GM21367 (cell line): ENCODE results near the gene TASP1.

ENCODE experiments used
- ATAC-seq: cut with Tn5 transposase; IDR thresholded peaks from one replicate; pipeline ENCODE4 v1.9.1; 2021; ENCODE audit not compliant: unreplicated experiment

TASP1 gene

GRCh38 chr20:13447385-13448180, 191.1 kb downstream of the TASP1 start:
- ATAC-seq: no peak

- ATAC-seq: no peak
Measured at GRCh38 chr20:13443690-13444089, 195.0 kb downstream of the TASP1 start.

GRCh38 chr20:13442986-13443385, 195.7 kb downstream of the TASP1 start:
- no peak for ATAC-seq

DNA sequence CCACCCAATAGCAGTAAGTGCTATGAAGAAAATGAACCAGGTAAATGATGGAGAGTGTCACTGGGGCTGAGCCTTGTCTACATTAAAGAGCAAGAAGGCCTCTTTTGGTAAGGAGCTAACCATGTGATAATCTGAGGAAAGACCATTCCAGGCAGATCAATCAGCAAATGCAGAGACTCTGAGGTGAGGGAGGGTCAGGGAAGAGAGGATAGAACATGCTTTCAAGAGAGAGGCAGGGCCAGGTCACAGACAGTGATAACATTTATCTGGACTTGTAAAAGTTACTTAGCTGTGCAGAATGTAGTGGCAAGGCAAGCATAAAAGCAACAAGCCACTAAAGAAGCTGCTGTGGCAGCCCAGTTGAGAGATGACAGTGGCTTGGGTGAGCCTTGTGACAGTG, 197.3 kb downstream of the TASP1 start:
- no peak for ATAC-seq

- ATAC-seq: no peak
Measured at GRCh38 chr20:13436530-13436929, 202.2 kb downstream of the TASP1 start.

DNA sequence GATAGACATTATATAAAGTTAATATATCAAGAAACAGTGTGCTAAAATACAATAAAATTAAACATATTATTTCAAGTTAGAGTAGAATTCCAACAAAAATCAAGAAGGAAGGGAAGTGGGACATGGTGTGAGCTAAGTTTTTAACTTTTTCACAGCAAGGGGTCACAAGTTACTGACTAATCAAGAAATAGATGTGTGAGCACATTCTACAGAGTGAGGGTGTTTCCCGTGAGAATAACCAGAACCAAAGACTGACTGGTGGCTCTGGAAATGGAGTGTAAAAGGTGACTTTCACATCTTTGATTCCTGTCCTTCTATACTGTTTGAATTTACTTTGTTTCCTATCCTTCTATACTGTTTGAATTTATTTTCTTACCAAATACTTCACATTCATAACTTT, 206.6 kb downstream of the TASP1 start:
- no peak for ATAC-seq

GRCh38 chr20:13430346-13431002, 208.3 kb downstream of the TASP1 start:
- no peak for ATAC-seq

- no peak for ATAC-seq
Measured at GRCh38 chr20:13428684-13429083, 210.0 kb downstream of the TASP1 start.

DNA sequence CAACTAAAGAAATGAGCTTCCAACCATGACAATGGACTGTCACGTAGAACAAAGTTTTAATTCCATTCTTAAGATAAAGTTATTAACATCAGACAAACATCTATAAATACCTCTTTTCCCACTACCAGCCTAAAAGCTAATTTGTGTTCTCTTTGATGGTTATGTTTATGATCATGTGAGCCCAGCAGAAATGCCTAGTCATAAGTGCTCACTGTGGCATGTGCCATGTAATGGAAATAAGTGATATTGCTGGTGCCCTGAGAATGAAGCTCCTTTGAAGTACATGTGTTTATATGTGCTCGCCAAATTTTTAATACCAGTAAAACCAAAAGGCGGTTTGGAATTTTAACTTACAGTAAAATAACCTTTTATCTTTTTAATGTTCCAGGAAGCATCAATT, 211.9 kb downstream of the TASP1 start:
- no peak for ATAC-seq

- no peak for ATAC-seq
Measured at GRCh38 chr20:13425381-13426135, 213.2 kb downstream of the TASP1 start.

DNA sequence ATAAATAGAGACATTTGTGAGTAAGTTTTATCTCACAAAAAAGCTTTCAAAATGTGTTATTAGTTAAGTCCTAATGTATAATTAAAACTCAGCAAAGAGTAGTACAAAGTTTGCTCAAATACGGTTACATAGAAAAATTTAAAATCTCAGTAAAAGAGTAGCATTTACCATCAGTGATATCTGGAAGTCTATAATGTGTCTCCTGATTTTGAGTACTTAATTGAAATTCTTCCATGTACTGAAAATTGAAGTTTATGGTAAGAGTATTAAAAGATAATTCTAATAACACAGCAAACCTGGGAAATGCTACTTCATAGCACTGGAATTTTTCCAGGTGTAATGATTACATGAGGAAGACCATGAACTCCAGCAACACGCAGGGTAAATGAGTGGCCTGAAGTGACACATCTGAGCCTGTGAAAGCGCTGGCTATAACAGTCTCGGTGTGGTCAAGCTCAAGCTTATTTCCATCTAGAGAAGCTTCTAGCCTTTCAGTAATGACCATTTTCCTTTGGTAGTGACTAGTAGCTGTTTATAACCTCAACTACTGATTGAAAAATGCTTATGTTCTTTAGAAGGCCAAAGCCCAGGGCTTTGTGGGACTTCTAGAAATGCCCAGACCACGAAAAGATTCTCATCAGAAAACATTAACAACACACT, 214.4 kb downstream of the TASP1 start:
- no peak for ATAC-seq

DNA sequence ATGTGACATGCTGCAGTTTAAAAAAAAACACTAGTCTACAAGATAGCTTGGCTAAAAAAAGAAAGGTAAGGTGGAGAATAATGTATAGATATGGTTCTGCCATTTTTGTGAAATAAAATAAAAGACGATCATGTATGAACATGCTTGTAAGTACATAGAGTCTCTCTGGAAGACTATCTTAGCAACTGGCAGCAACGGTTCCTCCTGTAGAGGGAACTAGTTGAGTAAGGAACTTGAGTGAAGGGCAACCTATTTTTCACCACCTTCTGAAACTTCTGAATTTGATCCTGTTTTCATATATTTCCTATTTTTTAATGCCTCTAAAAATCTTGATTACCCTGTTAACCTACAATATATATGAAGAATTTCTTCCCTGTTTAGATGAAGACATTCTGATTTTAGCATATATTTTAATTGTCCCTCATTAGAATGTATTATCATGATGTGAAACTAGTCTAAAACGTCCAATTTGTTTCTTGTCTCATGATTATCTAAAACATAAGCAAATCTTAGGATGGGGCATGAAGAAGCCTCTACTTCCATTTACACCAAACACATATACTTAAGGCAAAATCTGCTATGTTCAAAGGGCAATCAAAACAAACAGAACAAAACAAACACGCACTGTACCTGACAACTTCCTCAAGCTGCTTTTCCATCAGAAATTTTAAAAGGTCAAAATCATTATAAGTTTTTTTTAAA, 215.1 kb downstream of the TASP1 start:
- ATAC-seq: no peak

GRCh38 chr20:13422637-13423036, 216.1 kb downstream of the TASP1 start:
- ATAC-seq: no peak

DNA sequence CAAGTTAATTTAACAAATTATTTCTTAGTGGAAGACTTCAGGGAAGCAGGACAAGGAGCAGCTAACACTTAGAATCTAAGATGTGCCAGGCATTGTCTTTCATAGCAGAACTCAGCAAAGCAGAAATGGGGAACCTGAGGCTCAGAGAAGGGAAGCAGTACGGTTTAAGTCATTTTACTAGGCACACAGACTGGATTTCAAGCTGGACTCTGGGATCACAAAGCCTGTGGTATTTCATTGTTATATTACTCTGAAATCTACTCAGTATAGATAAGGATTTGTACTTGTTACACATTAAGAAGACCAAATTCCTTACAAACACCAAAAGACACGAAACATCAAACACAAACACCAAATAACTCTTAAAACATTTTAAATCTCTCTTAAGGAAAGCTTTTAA, 218.1 kb downstream of the TASP1 start:
- ATAC-seq: no peak

DNA sequence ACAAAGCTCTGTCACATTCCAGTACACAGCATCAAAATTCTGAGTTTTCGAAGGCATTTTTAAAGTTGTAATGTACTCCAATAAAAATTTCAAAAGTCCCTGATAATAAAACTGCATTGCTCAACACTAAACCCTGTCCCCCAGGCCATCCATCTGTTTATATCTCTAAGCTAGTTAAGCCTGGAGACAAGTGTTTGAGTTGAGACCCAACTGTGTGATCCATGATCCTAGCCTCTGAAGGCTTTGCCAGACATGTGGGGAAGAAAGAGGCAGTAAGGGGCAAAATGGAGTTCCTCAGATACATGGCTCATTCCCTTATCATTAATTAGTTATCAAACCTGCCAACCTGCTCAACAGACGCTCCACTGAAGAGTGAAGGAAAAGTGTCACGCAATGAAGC, 219.3 kb downstream of the TASP1 start:
- no peak for ATAC-seq

- no peak for ATAC-seq
Measured at GRCh38 chr20:13418263-13419229, 220.2 kb downstream of the TASP1 start.

DNA sequence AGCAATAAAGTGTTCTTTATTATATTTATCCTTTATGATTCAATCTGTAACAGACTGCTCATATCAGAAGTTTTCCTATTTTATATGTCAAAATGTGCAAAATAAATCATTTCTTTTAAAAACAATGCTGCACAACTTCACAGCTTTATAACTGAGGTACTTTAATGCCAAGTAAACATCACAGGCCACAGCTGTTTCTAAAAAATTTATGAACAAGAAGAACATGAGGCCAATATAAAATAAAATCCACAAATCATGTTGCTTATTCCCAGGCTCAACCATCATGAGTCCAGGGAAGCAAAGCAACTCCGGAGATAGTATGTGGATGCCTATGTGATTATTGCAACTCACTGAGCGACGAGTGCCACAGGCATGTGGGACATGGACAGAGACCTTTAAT, 222.2 kb downstream of the TASP1 start:
- ATAC-seq: no peak

DNA sequence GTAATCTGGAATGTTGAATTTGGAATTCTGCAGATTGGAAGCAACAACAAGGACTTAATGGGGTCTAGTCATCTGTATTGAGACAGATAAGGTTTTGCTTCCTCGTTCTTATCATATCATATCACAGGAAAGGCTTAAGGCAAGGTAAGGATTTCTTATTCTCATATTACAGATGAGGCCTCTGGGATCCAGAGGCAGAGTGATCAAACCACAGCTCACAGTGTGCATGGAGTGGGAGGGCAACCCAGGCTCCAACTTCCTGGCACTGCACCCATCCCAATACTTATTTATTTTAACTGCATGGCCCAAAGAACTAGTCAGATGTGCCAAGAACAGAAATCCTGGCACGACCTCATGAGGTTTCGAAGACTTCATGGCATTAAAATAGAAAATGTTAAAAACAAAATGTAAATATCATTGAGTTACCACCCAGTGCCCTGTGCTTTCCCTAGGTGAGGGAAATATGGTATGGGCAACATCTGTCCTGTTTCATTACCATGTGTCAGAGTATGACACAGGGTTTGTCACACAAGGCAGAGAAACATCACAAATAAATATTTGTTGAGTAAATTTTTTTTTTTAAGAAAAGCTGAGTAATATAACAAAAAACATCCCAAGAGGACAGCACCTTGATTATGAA, 225.8 kb downstream of the TASP1 start:
- ATAC-seq: no peak

- no peak for ATAC-seq
Measured at GRCh38 chr20:13404293-13404692, 234.4 kb downstream of the TASP1 start.
